GM18870 (cell line): ENCODE data around the gene ALX4.

Source experiments
- ATAC-seq: cut with Tn5 transposase; IDR thresholded peaks from one replicate; pipeline ENCODE4 v1.9.1; 2021; ENCODE audit warnings: moderate library complexity; ENCODE audit not compliant: unreplicated experiment

ALX4 gene

DNA sequence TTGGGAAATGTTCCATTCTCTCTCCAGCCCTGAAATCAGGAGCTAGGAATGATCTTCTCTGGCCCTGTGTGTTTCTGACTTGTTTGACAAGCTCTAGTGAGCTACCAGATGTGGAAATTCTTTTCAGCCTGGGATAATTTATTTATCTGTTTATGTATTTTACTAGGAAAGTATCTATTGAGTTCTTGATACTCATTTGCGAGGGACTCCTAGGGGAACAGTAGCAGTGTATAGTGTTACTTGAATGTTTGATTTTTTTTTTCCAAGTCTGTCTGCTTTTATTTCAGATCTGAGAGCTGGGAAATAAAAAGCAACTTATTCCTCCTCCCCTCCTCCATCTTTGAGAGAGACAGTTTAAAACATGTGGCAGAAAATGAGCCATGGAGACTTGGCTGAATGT, 92.5 kb downstream of the ALX4 start:
- ATAC-seq, result no peak

DNA sequence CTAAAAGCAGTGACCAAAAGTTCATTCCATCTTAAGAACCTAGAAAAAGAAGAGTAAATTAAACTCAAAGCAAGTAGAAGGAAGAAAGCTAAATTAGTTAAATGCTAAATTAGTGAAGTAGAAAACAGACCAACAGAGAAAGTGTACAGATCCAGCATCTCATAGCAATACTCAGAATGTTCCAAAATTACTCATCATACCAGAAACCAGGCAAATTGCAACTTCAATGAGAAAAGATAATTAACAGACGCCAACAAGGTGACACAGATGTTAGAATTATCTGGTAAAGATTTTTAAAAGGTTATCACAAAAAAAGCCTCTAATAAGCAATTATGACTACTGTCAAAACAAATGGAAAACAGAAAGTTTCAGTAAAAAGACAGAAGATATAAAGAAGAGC, 96.8 kb downstream of the ALX4 start:
- no peak for ATAC-seq

DNA sequence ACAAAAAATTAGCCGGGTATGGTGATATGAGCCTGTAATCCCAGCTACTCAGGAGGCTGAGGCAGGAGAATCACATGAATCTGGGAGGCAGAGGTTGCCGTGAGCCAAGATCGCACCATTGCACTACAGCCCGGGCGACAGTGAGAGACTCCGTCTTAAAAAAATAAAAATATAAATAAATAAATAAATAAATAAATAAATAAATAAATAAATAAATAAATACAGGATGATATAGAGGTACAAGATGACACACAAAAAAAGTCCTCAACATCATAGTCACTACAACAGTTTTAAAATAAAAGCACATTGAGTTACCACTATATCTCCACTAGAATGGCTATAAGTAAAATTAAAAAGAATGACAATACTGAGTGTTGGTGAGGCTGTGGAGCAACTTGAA, 97.8 kb downstream of the ALX4 start:
- ATAC-seq, result no peak
